Measurements from ENCODE around the gene MGST3.

Gene MGST3

DNA sequence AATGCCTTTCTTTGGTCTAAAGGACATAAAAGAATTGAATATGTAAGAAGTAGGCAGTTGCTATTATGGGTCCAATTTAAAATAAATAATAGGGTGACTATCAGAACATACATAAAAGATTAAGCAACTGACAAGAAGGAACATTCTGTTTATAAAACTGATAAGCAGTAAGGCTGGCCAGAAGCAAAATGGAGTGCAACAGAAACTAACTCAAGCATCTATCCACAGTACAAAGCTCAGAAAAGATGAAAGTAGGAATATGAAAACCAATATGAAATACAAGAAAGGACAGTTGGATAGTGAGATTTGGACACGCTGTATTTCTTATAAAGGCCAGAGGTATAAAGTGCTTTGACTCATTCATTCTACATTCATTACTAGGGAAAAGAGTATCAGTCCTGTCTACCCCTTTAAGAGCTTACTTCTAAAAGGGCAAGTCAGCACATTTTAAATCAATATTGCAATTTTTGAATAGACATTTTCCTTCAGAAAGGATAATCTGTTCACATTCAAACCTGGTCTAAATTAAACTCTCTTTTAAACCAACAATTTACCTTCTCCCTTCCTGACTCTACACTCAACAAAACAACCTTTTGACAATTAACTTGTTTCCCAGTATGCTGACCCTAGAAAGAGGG lies 52.9 kb downstream of the MGST3 start:
- DNase-seq (ENCODE audit: extremely low read depth, low read depth), result no peak
- TF ChIP-seq, protein P1, sequence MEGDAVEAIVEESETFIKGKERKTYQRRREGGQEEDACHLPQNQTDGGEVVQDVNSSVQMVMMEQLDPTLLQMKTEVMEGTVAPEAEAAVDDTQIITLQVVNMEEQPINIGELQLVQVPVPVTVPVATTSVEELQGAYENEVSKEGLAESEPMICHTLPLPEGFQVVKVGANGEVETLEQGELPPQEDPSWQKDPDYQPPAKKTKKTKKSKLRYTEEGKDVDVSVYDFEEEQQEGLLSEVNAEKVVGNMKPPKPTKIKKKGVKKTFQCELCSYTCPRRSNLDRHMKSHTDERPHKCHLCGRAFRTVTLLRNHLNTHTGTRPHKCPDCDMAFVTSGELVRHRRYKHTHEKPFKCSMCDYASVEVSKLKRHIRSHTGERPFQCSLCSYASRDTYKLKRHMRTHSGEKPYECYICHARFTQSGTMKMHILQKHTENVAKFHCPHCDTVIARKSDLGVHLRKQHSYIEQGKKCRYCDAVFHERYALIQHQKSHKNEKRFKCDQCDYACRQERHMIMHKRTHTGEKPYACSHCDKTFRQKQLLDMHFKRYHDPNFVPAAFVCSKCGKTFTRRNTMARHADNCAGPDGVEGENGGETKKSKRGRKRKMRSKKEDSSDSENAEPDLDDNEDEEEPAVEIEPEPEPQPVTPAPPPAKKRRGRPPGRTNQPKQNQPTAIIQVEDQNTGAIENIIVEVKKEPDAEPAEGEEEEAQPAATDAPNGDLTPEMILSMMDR (IDR thresholded peaks at IDR 0.05; ENCODE audit: low read depth, low read length, missing control alignments), result no peak
- no peak overlapping the region for H3K4me3 ChIP-seq (replicated peaks; ENCODE audit: low read depth, low read length)

GRCh38 chr1:165686121-165686970 lies 55.3 kb downstream of the MGST3 start:
- TF ChIP-seq, protein P1 (IDR thresholded peaks at IDR 0.05; ENCODE audit: low read depth, low read length, missing control alignments), result no peak
- no peak for DNase-seq (ENCODE audit: extremely low read depth, low read depth)
- no peak overlapping the region for H3K4me3 ChIP-seq (replicated peaks; ENCODE audit: low read depth, low read length)

- DNase-seq (ENCODE audit: extremely low read depth, low read depth), result no peak
- TF ChIP-seq, protein P1 (IDR thresholded peaks at IDR 0.05; ENCODE audit: low read depth, low read length, missing control alignments), result no peak
- no peak overlapping the region for H3K4me3 ChIP-seq (replicated peaks; ENCODE audit: low read depth, low read length)
Measured at GRCh38 chr1:165686971-165687433, 56.0 kb downstream of the MGST3 start.

- TF ChIP-seq, protein P1 (IDR thresholded peaks at IDR 0.05; ENCODE audit: low read depth, low read length, missing control alignments), result no peak
- no peak overlapping the region for H3K4me3 ChIP-seq (replicated peaks; ENCODE audit: low read depth, low read length)
Measured at GRCh38 chr1:165688046-165688445, 57.0 kb downstream of the MGST3 start.

DNA sequence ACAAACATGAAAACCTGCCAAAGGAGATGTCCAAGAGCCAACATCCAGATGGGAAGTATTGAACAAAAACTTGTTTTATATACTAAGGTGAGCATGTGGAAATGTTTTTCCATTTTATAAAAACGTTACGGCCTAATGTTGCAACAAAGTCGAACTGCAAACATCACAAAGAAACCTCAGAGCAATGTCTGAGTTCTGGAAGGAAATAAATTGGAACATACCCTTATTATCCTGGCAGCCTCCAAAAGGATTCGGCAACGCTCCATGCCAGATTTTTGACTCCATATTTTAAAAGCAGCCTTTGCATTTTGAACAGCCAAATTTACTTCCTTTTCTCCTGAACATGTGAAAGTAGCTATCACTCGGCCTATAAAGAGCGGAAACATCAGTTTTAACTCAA lies 64.0 kb downstream of the MGST3 start:
- no peak overlapping the region for H3K4me3 ChIP-seq (replicated peaks; ENCODE audit: low read depth, low read length)
- DNase-seq (ENCODE audit: extremely low read depth, low read depth), result no peak
- TF ChIP-seq, protein P1 (IDR thresholded peaks at IDR 0.05; ENCODE audit: low read depth, low read length, missing control alignments), result no peak

More at GRCh38 chr1:165688046-165688445, 57.0 kb downstream of the MGST3 start:
- DNase-seq (ENCODE audit: extremely low read depth, low read depth), result no peak

GRCh38 chr1:165696625-165697100 lies 65.6 kb downstream of the MGST3 start:
- peak overlapping the region; percentile 86 for H3K4me3 ChIP-seq (replicated peaks; ENCODE audit: low read depth, low read length)
- TF ChIP-seq, protein P1 (IDR thresholded peaks at IDR 0.05; ENCODE audit: low read depth, low read length, missing control alignments), result no peak

More at GRCh38 chr1:165696625-165697100, 65.6 kb downstream of the MGST3 start:
- peak; percentile 38 for DNase-seq (ENCODE audit: extremely low read depth, low read depth)
